ENCODE results near the gene MRPL49.

DNA sequence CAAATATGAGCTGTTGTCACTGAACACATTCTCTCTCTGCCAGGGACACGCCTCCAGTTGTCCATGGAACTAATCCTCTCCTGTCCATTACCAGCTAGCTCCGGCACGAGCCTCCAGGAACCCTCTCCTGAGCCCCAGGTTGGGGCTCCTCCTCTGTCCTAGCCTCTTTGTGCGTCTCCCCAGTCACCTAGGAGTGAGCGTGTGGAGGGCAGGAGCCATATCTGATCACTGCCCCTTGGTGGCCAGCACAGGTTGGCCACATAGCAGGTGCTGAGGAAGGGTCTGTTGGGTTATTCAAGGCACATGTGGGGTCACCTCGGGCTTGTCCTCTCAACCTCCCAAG lies 9.7 kb downstream of the MRPL49 start:
- TF ChIP-seq, protein P1, sequence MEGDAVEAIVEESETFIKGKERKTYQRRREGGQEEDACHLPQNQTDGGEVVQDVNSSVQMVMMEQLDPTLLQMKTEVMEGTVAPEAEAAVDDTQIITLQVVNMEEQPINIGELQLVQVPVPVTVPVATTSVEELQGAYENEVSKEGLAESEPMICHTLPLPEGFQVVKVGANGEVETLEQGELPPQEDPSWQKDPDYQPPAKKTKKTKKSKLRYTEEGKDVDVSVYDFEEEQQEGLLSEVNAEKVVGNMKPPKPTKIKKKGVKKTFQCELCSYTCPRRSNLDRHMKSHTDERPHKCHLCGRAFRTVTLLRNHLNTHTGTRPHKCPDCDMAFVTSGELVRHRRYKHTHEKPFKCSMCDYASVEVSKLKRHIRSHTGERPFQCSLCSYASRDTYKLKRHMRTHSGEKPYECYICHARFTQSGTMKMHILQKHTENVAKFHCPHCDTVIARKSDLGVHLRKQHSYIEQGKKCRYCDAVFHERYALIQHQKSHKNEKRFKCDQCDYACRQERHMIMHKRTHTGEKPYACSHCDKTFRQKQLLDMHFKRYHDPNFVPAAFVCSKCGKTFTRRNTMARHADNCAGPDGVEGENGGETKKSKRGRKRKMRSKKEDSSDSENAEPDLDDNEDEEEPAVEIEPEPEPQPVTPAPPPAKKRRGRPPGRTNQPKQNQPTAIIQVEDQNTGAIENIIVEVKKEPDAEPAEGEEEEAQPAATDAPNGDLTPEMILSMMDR (IDR thresholded peaks at IDR 0.05): no peak
- no peak for TF ChIP-seq POLR2AphosphoS5 (IDR thresholded peaks at IDR 0.05; ENCODE audit: insufficient read depth in 1 of 2, low read depth in 1 of 2)

Measured in vagina (tissue), 2 donors.